ENCODE data around the gene SNX6. TPM values are rescaled to one million over a fixed set of nuclear protein-coding genes. Genes with fewer than 3 reads are reported as not detected.
A peak's percentile ranks its signal among the peaks of the same experiment; 100 is the strongest.

SNX6 gene
- total RNA-seq, 1 experiment from 2014 or later = 69.3 TPM

DNA sequence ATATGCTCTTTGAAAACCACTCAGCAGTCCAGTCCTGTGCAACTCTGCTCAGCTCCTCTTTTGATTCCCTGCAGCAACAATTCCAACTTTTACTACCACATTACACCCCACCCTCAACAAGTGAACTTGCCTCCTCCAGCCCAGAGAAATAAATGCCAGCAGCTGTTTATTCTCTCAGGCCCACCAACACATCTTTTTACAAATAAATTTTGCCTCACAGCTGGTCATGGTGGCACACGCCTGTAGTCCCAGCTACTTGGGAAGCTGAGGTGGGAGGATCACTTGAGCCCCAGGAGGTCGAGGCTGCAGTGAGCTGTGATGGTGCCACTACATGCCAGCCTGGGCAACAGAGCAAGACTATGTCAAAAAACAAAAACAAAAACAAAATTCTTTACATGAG, 9.8 kb downstream of the SNX6 start:
- Mint-ChIP-seq H3K27me3 (ENCODE audit: low read depth) (no peaks in the 10 kb centered on the region), H3K36me3 (ENCODE audit: insufficient read depth in 1 of 3, low read depth in 3 of 3) (peaks cover 18 to 52% (median 43%) of the 10 kb centered on the region in 3 experiments; a peak in 6 of 7 replicates), H3K9me3 (no peaks in the 10 kb centered on the region), H3K27ac (peak overlapping the region in 1 of 3 experiments; percentile 25; a peak in 1 of 7 replicates), H3K4me3 (no peak overlapping the region), H3K4me1 (no peaks in the 10 kb centered on the region)
- no peak for DNase-seq
- Histone ChIP-seq H4K8ac (replicated peaks; ENCODE audit: insufficient read length, low read depth, low read length) (no peak overlapping the region), H3K79me1 (ENCODE audit: insufficient read depth, low read depth, low read length, poor library complexity, severe bottlenecking) (no peaks in the 10 kb centered on the region), H2BK12ac (ENCODE audit: insufficient read length, low read depth, low read length) (no peak overlapping the region), H3K4me1 (ENCODE audit: insufficient read depth, low read length) (no peaks in the 10 kb centered on the region), H2BK20ac (ENCODE audit: low read depth, low read length, poor library complexity, severe bottlenecking) (no peak overlapping the region), H3K4ac (ENCODE audit: low read depth, low read length) (no peak overlapping the region), H2BK120ac (ENCODE audit: low read depth, low read length, poor library complexity, severe bottlenecking) (no peak overlapping the region), H4K91ac (ENCODE audit: insufficient read length, low read depth, low read length) (no peak overlapping the region), H3K4me2 (ENCODE audit: insufficient read depth, insufficient read length, low read length) (no peak overlapping the region), H3K23ac (ENCODE audit: insufficient read length, low read depth, low read length) (no peak overlapping the region), H2AFZ (ENCODE audit: low read length) (no peak overlapping the region), H3K56ac (ENCODE audit: insufficient read length, low read depth, low read length) (no peak overlapping the region), H2AK5ac (ENCODE audit: insufficient read length, low read length) (no peak overlapping the region), H3T11ph (ENCODE audit: low read length) (no peak overlapping the region), H4K5ac (ENCODE audit: insufficient read length, low read depth, low read length) (no peak overlapping the region), H3K14ac (ENCODE audit: insufficient read depth, low read length) (no peak overlapping the region), H3K23me2 (ENCODE audit: insufficient read length, low read depth, low read length, poor library complexity, severe bottlenecking) (no peaks in the 10 kb centered on the region), H3K27me3 (ENCODE audit: insufficient read depth, low read length) (no peaks in the 10 kb centered on the region), H3K27ac (ENCODE audit: insufficient read length, low read depth, low read length) (no peak overlapping the region), H3K9me3 (ENCODE audit: control insufficient read depth, low read depth, low read length) (no peaks in the 10 kb centered on the region), H3K79me2 (ENCODE audit: insufficient read depth, low read length) (peaks cover 2% of the 10 kb centered on the region; the same call in 1 of the 2 replicates), H2BK15ac (ENCODE audit: low read depth, low read length) (no peak overlapping the region), H3K18ac (ENCODE audit: insufficient read length, low read depth, low read length) (no peak overlapping the region), H3K9ac (ENCODE audit: extremely low read depth, insufficient read length, low read length) (no peak overlapping the region), H4K20me1 (ENCODE audit: control insufficient read depth, insufficient read depth, insufficient read length) (no peaks in the 10 kb centered on the region), H2BK5ac (ENCODE audit: insufficient read length, low read length) (no peak overlapping the region)
- TF ChIP-seq, protein P1, sequence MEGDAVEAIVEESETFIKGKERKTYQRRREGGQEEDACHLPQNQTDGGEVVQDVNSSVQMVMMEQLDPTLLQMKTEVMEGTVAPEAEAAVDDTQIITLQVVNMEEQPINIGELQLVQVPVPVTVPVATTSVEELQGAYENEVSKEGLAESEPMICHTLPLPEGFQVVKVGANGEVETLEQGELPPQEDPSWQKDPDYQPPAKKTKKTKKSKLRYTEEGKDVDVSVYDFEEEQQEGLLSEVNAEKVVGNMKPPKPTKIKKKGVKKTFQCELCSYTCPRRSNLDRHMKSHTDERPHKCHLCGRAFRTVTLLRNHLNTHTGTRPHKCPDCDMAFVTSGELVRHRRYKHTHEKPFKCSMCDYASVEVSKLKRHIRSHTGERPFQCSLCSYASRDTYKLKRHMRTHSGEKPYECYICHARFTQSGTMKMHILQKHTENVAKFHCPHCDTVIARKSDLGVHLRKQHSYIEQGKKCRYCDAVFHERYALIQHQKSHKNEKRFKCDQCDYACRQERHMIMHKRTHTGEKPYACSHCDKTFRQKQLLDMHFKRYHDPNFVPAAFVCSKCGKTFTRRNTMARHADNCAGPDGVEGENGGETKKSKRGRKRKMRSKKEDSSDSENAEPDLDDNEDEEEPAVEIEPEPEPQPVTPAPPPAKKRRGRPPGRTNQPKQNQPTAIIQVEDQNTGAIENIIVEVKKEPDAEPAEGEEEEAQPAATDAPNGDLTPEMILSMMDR (conservative IDR thresholded peaks at IDR 0.05) = no peak
- WGBS (ENCODE audit: extremely low coverage, insufficient read length, low lambda C conversion rate) = no CpG with 5 or more reads among the region's 2 CpGs

All from H9 (cell line).